OCI-M1 (cell line): ENCODE results near the gene PTRH1.

Source experiments
- DNase-seq: peaks from one replicate; lab custom pipeline; 2025; lab: John Stamatoyannopoulos, UW

PTRH1 gene

DNA sequence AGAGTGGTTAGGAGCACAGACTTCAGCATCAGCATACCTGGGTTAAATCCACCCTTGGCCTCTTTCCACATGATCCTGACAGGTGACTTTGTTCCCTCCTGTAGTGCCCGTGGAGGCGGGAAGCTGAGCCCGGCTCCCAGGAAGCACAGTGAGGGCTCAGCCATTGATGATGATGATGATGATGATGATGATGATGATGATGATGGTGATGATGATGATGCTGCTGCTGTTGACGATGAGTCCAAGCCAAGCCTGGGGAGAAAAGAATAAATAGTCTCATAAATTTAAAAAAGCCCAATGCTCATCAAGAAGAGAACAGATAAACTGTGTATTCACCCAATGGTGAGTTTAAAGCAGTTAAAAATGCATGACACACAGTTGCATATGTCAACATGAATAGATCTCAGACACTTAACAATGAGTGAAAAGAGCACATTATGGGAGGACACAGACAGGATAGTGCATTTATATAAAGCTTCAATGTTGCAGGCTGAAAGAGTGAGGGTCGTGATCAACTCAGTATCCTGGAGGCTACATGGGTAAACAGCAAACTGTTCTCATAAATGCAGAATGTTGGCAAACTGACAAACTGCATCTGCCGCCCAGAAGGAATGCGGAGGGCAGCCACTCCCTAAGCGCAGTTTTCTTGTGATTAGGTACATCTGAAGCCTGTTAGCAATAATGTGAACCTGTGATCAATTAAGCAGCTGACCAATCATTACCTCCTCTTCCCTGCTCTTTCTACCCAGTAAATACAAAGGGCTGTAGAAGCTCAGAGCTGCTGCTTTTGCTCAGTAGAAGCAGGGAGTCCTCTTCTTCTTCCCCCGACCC lies 20.4 kb downstream of the PTRH1 start:
- DNase-seq = no peak

DNA sequence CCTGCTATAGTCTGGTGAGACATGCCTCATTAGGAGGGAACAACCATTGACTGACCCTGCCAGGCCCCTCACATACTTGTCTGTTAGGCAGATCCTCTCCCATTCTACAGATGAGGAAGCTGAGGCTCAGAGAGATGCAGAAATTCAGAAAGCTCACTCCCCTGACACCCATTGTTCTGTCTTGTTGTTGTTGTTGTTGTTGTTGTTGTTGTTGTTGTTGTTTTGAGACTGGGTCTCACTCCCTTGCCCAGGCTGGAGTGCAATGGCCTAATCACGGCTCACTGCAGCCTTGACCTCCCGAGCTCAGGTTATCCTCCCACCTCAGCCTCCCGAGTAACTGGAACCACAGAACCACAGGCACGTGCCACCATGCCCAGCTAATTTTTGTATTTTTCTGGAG lies 21.8 kb downstream of the PTRH1 start:
- DNase-seq = no peak

DNA sequence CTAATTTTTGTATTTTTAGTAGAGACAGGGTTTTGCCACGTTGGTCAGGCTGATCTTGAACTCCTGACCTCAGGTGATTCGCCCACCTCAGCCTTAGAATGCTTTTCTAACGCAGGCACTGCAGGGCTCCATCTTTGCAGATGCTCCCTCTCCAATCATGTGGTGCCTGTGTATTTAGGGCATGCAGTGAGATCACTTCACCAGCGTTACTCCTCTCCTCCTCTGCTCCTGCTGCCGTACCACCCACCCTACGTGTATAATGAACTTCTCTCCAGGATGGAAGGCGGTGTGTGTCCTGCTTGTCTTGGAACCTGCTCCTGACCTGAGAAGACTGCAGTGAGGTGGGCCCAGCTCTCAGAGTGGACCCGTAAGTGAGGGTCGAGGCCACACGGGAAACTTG lies 22.3 kb downstream of the PTRH1 start:
- no peak for DNase-seq

DNA sequence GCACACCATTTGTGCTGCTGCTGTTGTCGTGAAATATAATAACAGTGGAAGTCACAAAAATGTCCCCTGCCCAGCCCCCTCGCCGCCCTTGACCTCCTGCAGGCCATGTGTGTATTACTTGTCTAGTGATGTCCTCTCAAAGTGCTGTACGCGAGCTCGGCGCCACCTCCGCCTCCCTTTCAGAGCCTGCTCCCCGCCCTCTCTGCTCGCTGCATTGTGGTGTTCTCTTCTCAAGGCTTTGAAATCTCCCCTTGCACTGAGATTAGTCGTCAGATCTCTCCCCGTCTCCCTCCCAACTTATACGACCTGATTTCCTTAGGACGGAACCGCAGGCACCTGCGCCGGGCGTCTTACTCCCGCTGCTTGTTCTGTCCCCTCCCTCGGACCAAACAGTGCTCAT lies 23.4 kb downstream of the PTRH1 start:
- no peak for DNase-seq

DNA sequence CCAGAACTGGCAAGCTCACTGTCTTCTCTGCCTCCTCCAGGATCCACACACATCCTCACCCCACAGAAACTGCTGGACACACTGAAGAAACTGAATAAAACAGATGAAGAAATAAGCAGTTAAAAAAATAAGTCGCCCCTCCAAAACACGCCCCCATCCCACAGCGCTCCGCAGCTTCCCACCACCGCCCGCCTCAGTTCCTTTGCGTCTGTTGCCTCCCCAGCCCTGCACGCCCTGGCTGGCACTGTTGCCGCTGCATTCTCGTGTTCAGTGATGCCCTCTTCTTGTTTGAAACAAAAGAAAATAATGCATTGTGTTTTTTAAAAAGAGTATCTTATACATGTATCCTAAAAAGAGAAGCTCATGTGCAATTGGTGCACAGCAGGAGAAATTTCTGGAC lies 24.7 kb downstream of the PTRH1 start:
- DNase-seq = no peak

DNA sequence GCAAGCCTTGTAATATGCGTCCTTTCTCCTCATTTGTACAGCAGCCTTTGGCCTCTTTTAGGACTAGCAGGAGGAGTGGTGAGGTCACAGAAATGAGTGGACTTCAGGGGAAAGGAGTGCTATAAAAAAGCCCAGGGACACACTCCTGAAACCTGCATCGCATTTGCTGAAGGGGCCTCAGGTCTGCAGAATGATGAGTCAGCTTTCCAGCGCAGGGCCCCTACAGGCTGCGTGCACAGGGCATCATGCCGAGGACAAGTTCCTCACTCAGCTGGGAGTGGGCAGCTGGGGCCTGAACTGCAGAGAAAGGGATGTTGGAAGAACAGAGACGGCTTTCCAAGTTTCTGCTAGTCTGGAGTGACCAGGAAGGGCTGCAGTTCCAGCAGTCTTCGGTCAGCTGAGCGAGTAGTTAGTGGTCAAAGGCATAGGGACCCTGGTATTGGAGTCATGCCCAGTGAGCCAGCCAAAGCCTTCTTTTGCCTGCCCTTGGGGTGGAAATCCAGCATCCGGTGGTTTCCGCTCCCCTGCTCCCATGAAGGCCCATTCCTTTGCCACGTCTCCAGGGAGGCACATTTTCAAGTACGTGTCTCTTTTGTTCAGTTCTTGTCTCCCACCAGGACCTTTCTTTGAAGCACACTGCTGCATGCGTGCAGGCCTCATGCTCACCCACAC lies 26.0 kb downstream of the PTRH1 start:
- no peak for DNase-seq

DNA sequence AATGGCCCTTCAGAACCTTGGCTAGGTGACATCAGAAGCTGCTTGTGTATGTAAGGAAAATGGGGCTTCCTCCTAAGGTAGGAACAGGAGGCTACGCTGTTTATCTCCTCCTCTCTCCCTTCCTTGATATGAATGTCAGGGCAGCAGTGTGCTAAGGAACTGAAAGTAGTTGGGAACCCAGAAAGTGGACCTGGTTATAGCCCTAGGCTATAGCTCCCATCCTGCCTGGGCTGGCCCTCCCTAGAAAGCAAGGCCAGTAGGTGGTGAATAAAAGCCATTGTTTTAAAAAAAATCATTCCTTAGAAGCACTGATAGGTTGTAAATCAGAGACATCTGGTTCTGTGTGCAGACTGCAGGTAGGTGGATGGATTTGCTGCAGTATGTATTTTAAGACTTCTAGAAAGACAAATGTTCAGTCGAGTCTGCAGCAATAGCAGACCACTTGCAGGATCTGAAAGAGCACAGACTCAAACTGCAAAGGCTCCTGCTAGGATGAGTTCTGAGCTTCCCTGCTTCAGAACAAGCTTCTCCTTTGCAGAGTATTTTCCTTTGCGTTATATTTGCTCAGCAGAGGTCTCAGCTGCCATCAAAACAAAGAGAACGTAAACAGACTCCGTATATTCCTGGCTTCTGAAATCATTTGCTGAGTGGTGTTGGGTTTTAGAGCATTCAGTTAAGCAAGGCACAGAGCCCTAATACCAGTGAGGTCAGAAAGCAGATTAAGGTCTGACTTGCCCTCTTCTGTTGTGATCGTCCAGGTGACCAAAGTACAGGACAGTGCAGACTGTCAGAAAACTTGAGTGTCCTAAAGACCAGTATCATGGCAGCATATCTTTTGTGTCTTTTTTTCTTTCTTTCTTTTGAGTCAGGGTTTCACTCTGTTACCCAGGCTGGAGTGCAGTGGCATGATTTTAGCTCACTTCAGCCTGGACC lies 28.7 kb downstream of the PTRH1 start:
- no peak for DNase-seq

DNA sequence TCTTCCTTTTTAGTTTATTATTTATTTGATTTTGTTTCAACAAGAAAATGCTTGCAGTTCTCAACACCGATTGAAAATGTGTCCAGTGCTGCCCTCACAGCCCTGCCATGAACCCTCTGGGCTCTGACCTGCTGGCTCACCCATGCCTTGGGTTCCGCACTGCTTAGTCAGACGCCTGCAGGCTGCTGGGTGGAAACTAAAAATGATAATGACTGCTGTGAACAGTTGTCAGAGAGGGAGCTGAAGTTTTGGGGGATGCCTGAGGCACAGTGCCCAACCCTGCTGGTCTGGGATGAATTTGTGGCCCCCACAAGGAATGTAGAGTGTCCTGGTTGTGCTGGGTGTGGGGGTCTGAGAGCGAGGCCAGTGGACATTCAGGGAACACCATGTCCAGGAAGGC lies 30.9 kb downstream of the PTRH1 start:
- no peak for DNase-seq

DNA sequence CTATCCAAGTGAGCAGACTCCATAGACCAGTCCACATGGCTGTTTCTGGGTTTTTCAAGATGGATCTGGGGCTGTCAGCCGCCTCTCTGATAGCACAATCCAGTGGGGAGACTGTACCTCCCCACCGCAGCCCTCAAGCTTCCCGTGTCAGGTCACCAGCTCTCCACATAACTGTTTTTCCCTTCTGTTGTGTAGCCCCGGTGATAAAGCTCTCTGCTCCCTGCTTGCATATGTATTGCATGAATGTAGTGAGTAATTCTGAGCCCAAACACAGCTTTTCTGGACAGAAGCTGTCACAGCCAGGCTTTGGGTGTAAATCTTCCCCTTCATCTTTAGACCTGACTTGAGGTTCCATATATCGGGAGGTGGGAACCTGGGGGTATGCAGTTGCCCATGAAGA lies 31.7 kb downstream of the PTRH1 start:
- no peak for DNase-seq

DNA sequence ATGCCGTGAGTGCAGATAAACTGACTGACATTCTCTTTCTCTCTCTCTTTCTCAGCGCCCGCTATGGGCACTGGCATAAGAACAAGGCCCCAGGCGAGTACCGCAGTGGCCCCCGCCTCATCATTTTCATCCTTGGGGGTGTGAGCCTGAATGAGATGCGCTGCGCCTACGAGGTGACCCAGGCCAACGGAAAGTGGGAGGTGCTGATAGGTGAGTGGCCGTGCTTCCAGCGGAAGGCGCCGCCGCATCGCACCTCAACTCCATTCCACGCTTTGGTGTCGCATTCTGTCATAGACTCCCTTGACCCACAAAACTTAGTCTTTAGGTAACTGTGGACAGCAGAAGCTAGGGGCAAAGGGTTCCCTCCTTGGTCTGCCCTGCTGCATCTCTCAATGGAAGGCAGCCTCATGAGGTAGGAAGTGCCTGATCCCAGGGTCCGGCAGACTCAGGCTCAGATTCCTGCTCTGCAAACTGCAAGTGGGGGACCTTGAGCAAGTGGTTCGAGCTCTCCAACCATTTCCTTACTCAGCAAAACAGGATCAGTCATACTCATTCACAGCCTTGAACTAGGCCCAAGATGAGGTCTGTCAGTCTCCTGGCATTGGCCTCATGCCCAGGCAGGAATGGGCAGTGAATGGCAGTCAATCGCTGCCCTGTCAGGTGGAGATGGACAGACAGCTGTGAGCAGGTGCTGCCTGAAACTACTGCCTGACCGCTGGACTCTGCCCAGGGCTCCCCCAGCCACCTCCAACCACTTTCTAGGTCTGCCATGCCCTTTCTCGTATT lies 32.9 kb downstream of the PTRH1 start:
- no peak for DNase-seq

DNA sequence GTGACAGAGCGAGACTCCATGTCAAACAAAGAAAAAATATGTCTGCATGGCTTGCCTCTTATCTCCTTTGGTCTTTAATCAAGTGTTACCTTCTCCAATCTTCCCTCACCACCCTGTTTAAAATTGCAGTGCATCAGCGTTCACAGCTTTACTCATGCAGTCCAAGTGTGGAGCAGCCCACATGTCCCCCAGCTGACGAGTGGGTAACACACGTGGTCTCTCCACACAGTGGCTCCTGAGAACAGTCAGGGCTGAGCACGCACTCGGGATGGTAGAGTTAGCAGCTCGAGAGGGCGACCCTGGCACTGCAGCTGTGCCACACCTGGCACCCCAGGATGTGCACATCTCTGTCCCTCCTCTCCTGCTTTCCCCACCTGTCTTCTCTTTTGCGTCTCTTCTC lies 34.6 kb downstream of the PTRH1 start:
- no peak for DNase-seq

DNA sequence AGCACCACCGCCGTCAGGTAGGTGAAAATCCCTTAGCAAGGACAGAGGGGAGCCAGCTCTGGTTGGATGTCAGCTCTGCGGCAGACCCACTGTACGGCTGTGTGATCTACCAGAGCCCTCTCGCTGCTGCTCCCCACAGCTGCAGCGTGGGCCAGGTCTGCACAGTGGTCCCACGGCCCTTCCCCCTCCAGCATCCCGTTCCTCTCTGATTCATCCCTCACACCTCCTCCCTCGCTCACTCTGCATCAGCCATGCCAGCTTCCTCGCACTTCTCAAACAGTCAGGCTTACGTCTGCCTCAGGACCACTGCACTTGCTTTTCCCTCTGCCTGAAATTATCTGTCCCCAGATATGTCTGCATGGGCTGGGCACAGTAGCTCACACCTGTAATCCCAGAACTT lies 35.2 kb downstream of the PTRH1 start:
- no peak for DNase-seq

DNA sequence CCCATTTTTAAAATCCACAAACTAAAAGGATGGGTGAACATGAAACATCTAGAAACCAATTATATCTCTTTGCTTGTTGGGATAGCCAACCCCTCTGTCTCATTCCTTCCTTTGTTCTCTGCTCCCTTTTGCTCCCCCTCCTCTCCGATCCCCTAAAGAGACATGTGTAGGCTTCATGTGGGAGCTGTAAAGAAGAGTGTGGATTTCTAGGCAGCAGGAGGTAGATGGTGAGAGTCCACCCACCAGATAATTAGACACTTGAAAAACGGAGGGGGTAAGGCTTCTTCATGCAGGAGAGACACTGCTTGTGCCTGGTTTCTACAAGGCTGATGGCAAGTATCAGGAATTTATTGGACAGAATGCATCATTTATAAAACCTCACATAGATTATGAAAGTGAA lies 36.0 kb downstream of the PTRH1 start:
- no peak for DNase-seq

DNA sequence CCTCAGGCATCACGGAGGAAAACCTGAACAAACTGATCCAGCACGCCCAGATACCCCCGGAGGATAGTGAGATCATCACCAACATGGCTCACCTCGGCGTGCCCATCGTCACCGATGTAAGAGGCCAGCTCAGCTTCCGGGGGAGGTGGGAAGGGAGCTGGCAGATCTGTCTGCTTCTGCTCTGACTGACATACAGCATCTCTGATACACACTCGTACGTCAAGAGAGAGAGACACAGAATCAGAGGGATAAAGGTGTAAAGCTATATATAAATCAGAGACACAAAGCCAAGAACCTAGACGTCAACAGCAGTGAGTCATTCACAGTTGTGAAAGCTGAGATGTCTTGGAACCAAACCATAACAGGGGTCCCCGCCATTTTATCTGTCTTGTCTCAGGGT lies 38.8 kb downstream of the PTRH1 start:
- DNase-seq = no peak

DNA sequence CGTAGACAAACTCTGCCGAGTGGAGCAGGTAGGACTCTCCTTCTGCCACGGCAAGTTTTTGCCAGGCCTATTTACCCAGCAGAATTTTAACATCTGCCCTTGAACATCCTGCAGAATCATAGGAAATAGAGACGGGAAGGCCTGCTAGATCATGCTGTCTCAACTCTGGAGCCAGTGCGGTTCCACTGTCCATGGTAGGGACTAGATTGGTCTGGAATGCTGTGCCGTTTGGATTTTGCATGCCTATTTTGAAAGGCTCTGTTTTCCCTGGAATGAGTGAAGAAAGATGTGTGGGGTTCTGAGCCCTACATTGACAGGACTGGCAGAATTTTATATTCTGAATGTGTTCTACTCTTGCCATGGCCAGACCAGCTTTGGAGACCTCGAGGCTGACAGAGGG lies 42.2 kb downstream of the PTRH1 start:
- no peak for DNase-seq

DNA sequence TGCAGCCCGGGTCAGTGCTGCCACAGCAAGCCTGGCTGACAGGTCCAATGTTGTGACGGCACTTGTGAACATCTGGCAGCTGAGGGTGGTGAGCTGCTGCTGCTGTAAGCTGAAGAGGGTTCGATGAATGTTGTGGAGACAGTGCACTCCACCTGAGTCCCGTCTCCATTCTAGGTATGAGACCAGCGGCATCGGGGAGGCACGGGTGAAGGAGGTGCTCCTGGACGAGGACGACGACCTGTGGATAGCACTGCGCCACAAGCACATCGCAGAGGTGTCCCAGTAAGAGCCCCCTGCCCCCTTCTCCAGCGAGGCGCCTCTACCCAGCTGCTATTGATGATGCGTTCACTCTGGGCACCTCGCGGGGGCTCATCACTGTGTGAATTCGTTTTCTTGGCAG lies 47.6 kb downstream of the PTRH1 start:
- no peak for DNase-seq

DNA sequence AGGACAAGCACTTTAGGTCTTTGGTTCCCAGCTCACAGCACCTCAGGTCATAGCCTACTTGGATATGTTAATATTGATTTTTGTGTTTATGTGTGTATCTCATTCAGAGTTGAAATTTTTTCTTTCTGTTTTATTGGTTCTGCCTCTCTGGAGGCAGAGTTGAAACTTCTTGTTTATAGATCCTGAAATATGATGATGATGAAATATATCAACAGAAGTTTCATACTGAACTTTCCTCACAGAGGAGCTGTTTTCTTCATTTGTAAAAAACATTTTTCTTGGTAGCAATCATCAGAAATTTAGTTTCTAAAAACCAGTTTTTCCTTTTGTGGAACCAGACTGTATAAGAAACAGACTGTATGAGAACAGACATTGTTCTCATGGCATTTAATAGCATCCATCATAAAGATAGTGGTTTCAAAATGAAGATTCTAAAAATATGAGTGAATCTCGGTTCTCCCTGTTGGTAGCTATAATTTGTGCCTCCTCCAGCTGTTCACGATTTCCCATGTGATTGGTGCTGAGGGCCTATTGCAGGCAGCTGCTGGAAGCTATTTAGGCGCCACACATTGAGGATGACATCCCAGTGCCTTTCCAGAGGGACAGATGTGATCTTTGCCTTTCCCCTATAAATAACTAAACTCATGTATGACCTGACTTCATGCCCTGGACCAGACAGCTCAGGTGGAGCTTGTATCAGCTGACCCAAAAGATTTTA lies 48.2 kb downstream of the PTRH1 start:
- no peak for DNase-seq

DNA sequence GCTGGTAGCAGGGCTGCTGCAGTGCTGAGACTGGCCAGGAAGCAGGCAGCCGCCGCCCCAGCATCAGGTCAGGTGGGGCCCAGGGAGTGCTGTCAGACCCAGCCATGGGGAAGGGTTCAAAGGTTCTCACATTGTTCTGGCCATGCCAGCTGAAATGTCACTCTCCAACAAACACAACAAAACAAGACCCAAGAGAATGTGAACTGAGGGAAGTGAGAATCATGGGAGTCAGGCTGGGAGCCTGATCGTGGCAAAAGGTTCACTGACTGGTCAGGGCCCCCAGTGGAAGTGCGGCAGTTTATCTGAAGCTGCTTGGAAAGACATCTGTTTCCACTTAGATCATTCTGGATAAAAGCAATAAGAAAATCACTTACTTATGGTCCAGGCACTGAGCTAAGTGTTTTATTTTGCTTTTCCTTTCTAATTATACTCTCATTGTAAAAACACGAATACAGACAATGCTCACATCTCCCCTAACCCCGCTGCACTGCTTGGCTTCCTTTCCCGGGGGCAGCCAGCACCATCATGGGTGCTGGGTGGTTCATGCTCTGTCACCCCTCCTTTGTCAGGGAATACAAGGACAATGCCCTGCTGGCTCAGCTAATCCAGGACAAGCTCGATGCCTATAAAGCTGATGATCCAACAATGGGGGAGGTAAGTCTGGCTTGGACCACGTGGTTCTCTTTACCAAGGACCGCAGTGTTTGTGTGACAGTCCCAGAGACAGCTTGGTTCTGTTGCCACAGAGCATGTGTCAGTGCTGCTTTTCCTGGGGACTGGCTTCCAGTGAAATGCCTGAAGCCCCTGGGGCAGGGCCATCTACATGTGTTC lies 50.6 kb downstream of the PTRH1 start:
- no peak for DNase-seq

DNA sequence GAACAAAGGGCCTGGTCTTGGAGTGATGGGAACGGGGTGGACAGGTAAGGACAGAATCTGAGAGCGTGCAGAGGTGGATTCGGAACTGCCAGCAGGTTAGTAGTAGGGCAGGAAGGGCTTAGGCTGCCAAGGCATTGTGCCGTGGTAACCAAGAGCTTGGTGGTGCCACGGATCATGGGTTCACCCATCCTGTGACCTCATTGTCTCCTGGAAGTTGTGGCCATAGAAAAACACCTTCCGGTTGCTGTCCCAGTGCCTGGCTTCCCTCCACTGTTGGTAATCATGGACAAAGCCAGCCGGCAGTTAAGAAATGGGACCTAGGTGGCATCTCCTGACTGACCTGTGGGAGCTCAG lies 51.2 kb downstream of the PTRH1 start:
- DNase-seq = no peak
